GM13977 (cell line): ENCODE data around the gene NUB1.
A peak's percentile ranks its signal among the peaks of the same experiment; 100 is the strongest.

Source experiments
- DNase-seq: peaks from one replicate; pipeline ENCODE4 v3.0.0; 2012; ENCODE audit warnings: low spot score
- in situ Hi-C: fragments of 300-500 bp; cut with MboI; formaldehyde crosslinking; loops from one replicate; pipeline ENCODE4 v1.12.0; 2022; ENCODE audit warnings: low sequenced_read_pairs, low pct_unique_long_range_greater_than_20kb, mixed read lengths, inconsistent platforms; ENCODE audit not compliant: unreplicated experiment
- TF ChIP-seq, protein P1 (sequence below): IDR thresholded peaks from 2 replicates; pipeline ENCODE4 v1.5.1; 2012; ENCODE audit warnings: mild to moderate bottlenecking, control low read depth; ENCODE audit not compliant: insufficient read depth; ENCODE audit errors: extremely low read depth, missing control alignments

NUB1 gene

DNA sequence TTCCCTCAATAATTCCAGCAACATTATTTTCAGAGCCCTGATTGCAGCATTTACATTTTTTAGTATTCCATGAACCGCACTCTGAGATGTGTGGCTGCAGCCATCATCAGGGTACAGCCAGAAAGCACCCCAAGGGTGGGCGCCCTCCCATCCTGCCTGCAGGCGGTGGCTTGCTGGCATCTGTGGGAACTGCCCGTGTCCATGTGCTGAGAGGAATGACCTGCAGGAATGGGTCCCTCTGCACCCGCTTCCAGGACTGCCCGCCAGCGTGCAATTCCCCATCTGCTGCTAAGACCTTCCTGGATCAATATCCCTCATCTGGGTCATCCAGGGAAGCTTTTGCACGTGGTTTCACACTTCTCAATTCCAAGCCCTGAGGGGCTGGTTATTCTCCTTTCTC lies 32.8 kb upstream of the NUB1 start:
- TF ChIP-seq, protein P1, sequence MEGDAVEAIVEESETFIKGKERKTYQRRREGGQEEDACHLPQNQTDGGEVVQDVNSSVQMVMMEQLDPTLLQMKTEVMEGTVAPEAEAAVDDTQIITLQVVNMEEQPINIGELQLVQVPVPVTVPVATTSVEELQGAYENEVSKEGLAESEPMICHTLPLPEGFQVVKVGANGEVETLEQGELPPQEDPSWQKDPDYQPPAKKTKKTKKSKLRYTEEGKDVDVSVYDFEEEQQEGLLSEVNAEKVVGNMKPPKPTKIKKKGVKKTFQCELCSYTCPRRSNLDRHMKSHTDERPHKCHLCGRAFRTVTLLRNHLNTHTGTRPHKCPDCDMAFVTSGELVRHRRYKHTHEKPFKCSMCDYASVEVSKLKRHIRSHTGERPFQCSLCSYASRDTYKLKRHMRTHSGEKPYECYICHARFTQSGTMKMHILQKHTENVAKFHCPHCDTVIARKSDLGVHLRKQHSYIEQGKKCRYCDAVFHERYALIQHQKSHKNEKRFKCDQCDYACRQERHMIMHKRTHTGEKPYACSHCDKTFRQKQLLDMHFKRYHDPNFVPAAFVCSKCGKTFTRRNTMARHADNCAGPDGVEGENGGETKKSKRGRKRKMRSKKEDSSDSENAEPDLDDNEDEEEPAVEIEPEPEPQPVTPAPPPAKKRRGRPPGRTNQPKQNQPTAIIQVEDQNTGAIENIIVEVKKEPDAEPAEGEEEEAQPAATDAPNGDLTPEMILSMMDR = no peak
- in situ Hi-C loops = no loop called here
- DNase-seq = no peak

DNA sequence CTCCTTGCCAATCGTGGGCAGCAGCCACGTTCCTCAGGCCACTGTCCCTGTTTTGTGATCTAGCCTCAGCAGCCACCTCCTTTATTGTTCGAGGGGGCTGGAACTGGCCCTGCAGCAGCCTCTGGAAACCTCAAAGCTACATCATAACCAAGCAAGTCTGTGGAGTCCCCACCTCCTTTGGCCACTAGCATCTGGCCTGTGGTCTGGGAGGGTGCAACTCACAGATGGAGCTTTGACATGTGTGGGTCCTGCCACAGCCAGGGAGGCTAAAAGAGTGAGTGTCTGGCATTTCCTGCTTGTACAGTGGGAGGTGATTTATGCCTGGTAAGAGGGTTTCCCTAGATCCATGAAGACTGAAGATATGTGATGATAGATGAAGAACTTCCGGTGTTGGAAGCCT lies 32.3 kb upstream of the NUB1 start:
- DNase-seq = no peak
- in situ Hi-C loops = no loop called here
- TF ChIP-seq, protein P1 = no peak

- TF ChIP-seq, protein P1 = peak; percentile 35
- no peak for DNase-seq
- in situ Hi-C loops = no loop called here
These were observed 31.0 kb upstream of the NUB1 start for GRCh38 chr7:151310578-151310977.

DNA sequence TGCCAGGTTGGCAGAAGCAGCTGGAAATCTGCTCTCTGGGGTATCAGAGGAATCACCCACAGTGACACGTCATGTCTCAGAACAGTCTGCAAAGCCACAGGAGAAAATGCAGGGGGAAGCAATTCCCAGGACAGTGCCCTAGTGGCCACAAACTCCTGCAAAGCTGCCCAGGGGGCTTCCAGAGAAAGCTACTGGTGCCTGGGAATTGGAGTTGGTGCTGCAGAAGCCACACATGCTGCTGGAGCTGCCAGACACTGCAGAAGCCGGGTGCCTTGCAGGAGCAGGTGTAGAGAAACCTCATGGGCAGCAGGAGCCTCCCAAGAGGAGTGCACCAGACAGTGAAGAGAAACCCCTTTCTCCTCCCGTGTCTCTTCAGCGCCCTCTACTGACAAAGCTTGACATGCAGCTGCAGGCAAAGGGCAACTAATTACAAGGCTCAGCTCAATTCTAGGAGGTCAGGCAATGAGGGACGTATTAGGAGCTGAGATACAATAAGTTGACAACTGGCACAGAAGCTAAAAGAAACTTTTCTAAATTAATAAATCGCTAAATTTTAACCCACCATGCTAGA lies 30.2 kb upstream of the NUB1 start:
- DNase-seq = no peak
- TF ChIP-seq, protein P1 = peak; percentile 22
- in situ Hi-C loops = no loop called here

DNA sequence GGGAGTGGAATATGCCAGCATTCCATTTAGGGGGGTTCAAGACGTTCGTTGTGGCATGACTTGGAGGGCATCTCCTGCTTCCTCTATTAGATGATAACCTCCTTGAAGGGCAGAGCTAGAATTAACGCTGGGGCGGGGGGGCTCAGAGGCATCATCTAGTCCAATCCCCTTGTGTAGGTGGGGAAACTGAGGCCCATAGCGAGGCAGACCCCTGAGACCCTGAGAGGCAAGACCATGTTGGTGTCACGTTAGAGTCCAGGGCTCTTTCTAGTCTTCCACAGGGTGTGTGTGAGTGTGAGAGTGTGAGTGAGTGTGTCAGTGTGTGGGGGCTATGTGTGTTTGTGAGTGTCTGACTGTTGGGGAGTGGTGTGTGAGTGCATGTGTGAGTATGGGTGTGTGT lies 29.3 kb upstream of the NUB1 start:
- in situ Hi-C loops = no loop called here
- DNase-seq = no peak
- TF ChIP-seq, protein P1 = no peak

- TF ChIP-seq, protein P1 = no peak
- in situ Hi-C loops = no loop called here
These were observed 28.5 kb upstream of the NUB1 start for GRCh38 chr7:151312831-151313809.

More at GRCh38 chr7:151312831-151313809, 28.5 kb upstream of the NUB1 start:
- no peak for DNase-seq
